Calu3 (cell line): ENCODE data around the gene NRG2. TPM values are rescaled to one million over a fixed set of nuclear protein-coding genes. Genes with fewer than 3 reads are reported as not detected.

Experiments
- BruUV-seq: library from RNA; stranded (reverse); fragments of 400-500 nt; replicated peaks from 2 replicates; lab custom pipeline; 2021; lab: Mats Ljungman, UMichigan
- CTCF ChIA-PET: fragments of 300-600 bp; sonication (Branson Sonifier 250); formaldehyde crosslinking; loops from one replicate; lab custom pipeline; 2022; ENCODE audit warnings: antibody characterized with exemption; lab: Charles Lee
- DNase-seq: peaks from one replicate; pipeline ENCODE4 v3.0.0; 2022
- H3K27ac Mint-ChIP-seq: one replicate; pipeline ENCODE4 v1.8.0; 2022; ENCODE audit warnings: mixed read lengths; ENCODE audit not compliant: unreplicated experiment
- H3K27me3 Mint-ChIP-seq: one replicate; pipeline ENCODE4 v1.8.0; 2022; ENCODE audit warnings: mixed read lengths; ENCODE audit not compliant: unreplicated experiment
- H3K36me3 Mint-ChIP-seq: one replicate; pipeline ENCODE4 v1.8.0; 2022; ENCODE audit warnings: mild to moderate bottlenecking, moderate library complexity, mixed read lengths; ENCODE audit not compliant: insufficient read depth, unreplicated experiment
- H3K4me1 Mint-ChIP-seq: one replicate; pipeline ENCODE4 v1.8.0; 2022; ENCODE audit warnings: mild to moderate bottlenecking, low read depth, mixed read lengths; ENCODE audit not compliant: unreplicated experiment
- H3K4me3 Mint-ChIP-seq: one replicate; pipeline ENCODE4 v1.8.0; 2022; ENCODE audit warnings: mild to moderate bottlenecking, low read depth, moderate library complexity, mixed read lengths; ENCODE audit not compliant: unreplicated experiment
- H3K9me3 Mint-ChIP-seq: one replicate; pipeline ENCODE4 v1.8.0; 2022; ENCODE audit warnings: low read depth, mixed read lengths; ENCODE audit not compliant: unreplicated experiment
- CTCF ChIP-seq: fragments of 200-600 bp; IDR thresholded peaks from one replicate; pipeline ENCODE4 v1.8.0; 2022; ENCODE audit warnings: antibody characterized with exemption; ENCODE audit not compliant: unreplicated experiment
- intact Hi-C: fragments of 100-400 bp; cut with micrococcal nuclease; formaldehyde crosslinking; loops from one replicate; pipeline ENCODE4 v1.10.0; 2022; ENCODE audit not compliant: unreplicated experiment
- total RNA-seq: library from RNA; stranded (reverse); gene quantifications from 2 replicates; pipeline ENCODE4 v1.2.3, GENCODE V29; 2022

Gene NRG2
- total RNA-seq, 1 experiment from 2014 or later, result 1.4 TPM

DNA sequence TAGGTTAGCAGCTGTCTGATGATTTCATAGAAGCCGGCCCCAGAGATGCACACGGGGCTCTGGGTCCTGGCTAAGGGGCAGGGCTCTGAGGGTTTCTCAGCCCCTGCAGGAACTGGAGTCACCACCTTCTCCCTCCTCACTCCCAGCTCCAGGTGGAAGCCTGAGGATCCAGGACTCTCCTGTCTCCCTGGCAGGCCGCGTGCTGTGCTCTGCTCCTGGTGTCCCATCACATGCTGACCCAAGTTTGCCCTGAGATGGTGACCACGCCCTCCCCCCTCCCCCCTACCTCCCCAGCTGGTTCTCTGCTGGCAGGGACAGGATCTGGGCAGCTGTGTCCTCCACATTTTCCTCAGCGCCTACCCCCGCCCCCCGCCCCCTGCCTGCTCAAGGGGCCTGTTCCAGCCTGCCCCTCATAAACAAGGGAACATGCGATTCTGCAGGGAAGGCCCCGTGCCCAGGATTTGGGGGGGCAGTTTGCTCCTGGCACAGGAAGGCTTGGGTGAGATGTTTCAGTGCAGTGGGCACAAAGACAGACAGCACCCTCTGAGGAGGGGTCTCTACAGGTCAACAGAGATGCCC lies 160.0 kb downstream of the NRG2 start:
- CTCF ChIA-PET, result interaction anchor here (0.6 kb wide), 1 partner anchor 101 kb away, joined by 5 read pairs; no protein-coding TSS in a partner anchor
- BruUV-seq, result no TSS peak
- Mint-ChIP-seq H3K4me1 (peaks cover 8% of the 10 kb centered on the region), H3K27me3 (peaks cover 71% of the 10 kb centered on the region), H3K27ac (no peak overlapping the region), H3K36me3 (no peaks in the 10 kb centered on the region), H3K4me3 (no peak overlapping the region), H3K9me3 (no peaks in the 10 kb centered on the region)
- intact Hi-C loops, result no loop called here
- TF ChIP-seq CTCF, result no peak
- no peak for DNase-seq

DNA sequence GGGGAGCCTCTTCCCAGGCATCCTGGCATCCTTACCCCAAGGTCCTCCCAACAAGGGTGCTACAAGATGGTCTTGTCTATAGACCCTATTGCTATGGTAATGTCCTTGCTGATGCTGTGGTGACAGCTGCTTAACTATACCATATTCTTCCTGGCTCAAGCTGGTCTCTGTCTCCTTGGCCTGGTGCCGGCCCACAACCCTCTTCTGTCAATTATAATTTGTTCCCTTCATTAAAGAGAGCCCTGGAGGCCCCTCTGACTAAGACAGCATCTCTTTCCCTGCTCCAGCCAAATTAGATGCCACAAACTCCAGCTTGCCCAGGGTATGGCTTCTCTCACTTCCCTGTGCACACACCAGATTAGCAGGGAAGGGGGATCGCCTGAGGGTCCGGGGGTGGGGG lies 160.8 kb downstream of the NRG2 start:
- CTCF ChIA-PET, result no interaction called here

DNA sequence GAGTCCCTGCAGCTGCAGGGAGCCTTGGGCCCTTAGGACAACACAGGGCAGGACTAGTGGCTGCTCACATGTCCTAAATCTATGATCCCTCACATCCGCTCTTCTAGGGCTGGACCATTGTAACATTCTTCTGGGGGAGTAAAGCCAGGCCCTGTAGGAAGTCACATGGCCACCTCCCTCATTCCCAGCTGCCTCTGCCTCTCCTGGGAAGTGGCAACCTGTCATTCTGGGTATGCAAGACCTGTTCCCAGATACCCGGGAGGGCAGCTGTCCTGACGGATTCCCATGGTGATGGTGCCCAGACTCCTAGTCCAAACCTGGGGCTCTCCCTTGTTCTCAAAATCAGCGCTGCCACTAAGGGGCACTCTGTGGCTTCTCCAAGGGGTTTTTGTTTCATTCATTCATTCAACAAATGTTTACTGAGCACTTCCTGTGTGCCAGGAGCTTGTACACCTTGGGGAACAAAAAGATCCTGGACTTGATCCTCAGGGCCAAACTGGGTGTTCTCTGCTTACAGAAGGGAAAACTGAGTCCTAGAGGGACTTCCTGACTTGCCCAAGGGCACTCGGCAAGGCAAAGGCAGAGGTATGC lies 161.9 kb downstream of the NRG2 start:
- intact Hi-C loops, result no loop called here
- Mint-ChIP-seq H3K4me1 (peaks cover 8% of the 10 kb centered on the region), H3K36me3 (no peaks in the 10 kb centered on the region), H3K27me3 (peaks cover 53% of the 10 kb centered on the region), H3K4me3 (no peak overlapping the region), H3K27ac (no peak overlapping the region), H3K9me3 (no peaks in the 10 kb centered on the region)
- BruUV-seq, result no TSS peak
- CTCF ChIA-PET, result interaction anchor here (0.6 to 0.7 kb wide), 2 partner anchors 41 to 151 kb away, joined by 3 to 5 read pairs; no protein-coding TSS in a partner anchor
- no peak for TF ChIP-seq CTCF
- DNase-seq, result no peak

More for the DNA sequence above, 160.8 kb downstream of the NRG2 start:
- Mint-ChIP-seq H3K9me3 (no peaks in the 10 kb centered on the region), H3K4me3 (no peak overlapping the region), H3K36me3 (no peaks in the 10 kb centered on the region), H3K4me1 (peaks cover 8% of the 10 kb centered on the region), H3K27me3 (peaks cover 64% of the 10 kb centered on the region), H3K27ac (no peak overlapping the region)
- no peak for TF ChIP-seq CTCF
- intact Hi-C loops, result no loop called here
- DNase-seq, result no peak
- BruUV-seq, result no TSS peak

DNA sequence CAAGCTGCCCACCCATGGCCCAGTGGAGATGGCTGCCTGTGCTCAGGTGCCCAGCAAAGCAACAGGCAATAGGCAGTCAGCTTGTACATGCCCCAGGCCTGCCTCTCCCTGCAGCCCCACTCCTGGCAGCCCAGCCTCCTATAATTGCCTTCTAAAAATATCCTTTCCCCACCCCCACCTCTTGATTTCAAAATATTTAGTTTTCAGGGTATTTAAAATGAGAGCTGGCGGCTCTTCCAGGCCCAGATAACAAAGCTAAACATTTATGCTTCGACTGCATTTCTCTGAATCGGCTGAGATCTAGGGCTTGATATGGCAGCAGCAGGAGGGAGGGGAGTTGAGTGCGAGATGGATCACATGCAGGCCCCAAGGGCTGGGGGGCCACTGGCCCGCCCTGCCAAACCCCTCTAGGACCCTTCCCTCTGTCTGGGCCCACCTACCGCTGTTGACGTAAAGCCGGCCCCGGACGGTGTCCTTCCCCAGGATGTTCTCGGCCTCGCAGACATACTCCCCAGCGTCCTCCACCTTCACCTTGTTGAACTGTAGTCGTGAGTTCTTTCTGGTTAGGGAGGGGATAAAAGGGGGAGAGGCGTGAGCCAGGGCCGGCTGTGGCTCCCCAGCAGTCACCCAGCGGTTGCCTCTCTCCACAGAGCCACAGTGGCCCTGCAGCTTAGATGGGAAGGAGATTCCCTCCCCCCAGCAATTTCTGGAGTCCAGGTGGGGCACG lies 162.5 kb downstream of the NRG2 start:
- no peak for TF ChIP-seq CTCF
- Mint-ChIP-seq H3K27ac (no peak overlapping the region), H3K36me3 (no peaks in the 10 kb centered on the region), H3K9me3 (no peaks in the 10 kb centered on the region), H3K27me3 (peaks cover 46% of the 10 kb centered on the region), H3K4me1 (peaks cover 8% of the 10 kb centered on the region), H3K4me3 (no peak overlapping the region)
- intact Hi-C loops, result no loop called here
- no peak for DNase-seq
- no TSS peak for BruUV-seq
- CTCF ChIA-PET, result interaction anchor here (0.7 kb wide), 1 partner anchor 151 kb away, joined by 5 read pairs; no protein-coding TSS in a partner anchor
